Erythroblast (primary cell): Measurements from ENCODE around the gene MPPED1.

ENCODE experiments used
- GATA1 ChIP-seq: IDR thresholded peaks from 2 replicates; pipeline ENCODE4 v1.6.1; 2011; ENCODE audit warnings: low read depth, mild to moderate bottlenecking, control low read depth, low read length, moderate library complexity
- POLR2A ChIP-seq: IDR thresholded peaks from 2 replicates; pipeline ENCODE4 v1.6.1; 2011; ENCODE audit warnings: mild to moderate bottlenecking, low read length

GRCh38 chr22:43412808-43413795 lies 1.3 kb downstream of the MPPED1 start:
- TF ChIP-seq POLR2A (no peak), GATA1 (no peak)
